NCI-H510A treated with DMSO at 0.1 percent for 48 hours (cell line): ENCODE results near the gene MTMR10.

ENCODE experiments used
- DNase-seq: peaks from one replicate; lab custom pipeline; 2025; lab: John Stamatoyannopoulos, UW

MTMR10 gene

GRCh38 chr15:30918366-30918765 is 73.1 kb downstream of the MTMR10 start:
- DNase-seq = no peak

- DNase-seq = no peak
Measured at GRCh38 chr15:30917675-30918074, 73.8 kb downstream of the MTMR10 start.

GRCh38 chr15:30917013-30917412 is 74.4 kb downstream of the MTMR10 start:
- DNase-seq = no peak

- DNase-seq = no peak
Measured at GRCh38 chr15:30913761-30914160, 77.7 kb downstream of the MTMR10 start.

- DNase-seq = no peak
Measured at GRCh38 chr15:30906366-30906765, 85.1 kb downstream of the MTMR10 start.

- no peak for DNase-seq
Measured at GRCh38 chr15:30905821-30906220, 85.6 kb downstream of the MTMR10 start.

- no peak for DNase-seq
Measured at GRCh38 chr15:30904812-30905211, 86.6 kb downstream of the MTMR10 start.

- peak; percentile 71 for DNase-seq
Measured at GRCh38 chr15:30903497-30904187, 87.8 kb downstream of the MTMR10 start, which contains the start of gene FAN1. FAN1 (plus strand) TSS chr15:30903915; CDS start chr15:30904664, 749 bp downstream.

GRCh38 chr15:30901889-30902288 is 89.5 kb downstream of the MTMR10 start:
- DNase-seq = no peak

GRCh38 chr15:30896211-30896606 is 95.2 kb downstream of the MTMR10 start:
- no peak for DNase-seq

- no peak for DNase-seq
Measured at GRCh38 chr15:30895461-30896210, 95.8 kb downstream of the MTMR10 start.

- no peak for DNase-seq
Measured at GRCh38 chr15:30889196-30889595, 102.2 kb downstream of the MTMR10 start.
